GM23338 (cell line): ENCODE data around the gene GET3. TPM values are rescaled to one million over a fixed set of nuclear protein-coding genes. Genes with fewer than 3 reads are reported as not detected.

ENCODE experiments used
- ATAC-seq: fragments of 200-7000 bp; cut with Tn5 transposase; 3 replicates; pipeline ENCODE4 v1.9.1; 2020
- DNase-seq: peaks from one replicate; pipeline ENCODE4 v3.0.0-alpha.2; 2015; ENCODE audit warnings: low spot score
- H2AFZ ChIP-seq: fragments of 200-600 bp; sonication (generic); 2 replicates; pipeline ENCODE4 v1.8.0; 2016; ENCODE audit warnings: antibody characterized with exemption, mild to moderate bottlenecking, moderate library complexity
- H3F3A ChIP-seq: fragments of 200-600 bp; sonication (generic); replicated peaks from 2 replicates; pipeline ENCODE4 v1.8.0; 2017; ENCODE audit warnings: antibody characterized with exemption, mixed run types, low read depth
- H3K27ac ChIP-seq: fragments of 200-600 bp; sonication (generic); 2 replicates; pipeline ENCODE4 v1.6.1; 2016; ENCODE audit warnings: low read depth
- H3K27me3 ChIP-seq: fragments of 200-600 bp; sonication (generic); 2 replicates; pipeline ENCODE4 v1.8.0; 2016; ENCODE audit warnings: mild to moderate bottlenecking, mixed run types, moderate library complexity; ENCODE audit not compliant: insufficient read depth
- H3K36me3 ChIP-seq: fragments of 200-600 bp; sonication (generic); 2 replicates; pipeline ENCODE4 v1.8.0; 2016; ENCODE audit warnings: mild to moderate bottlenecking; ENCODE audit not compliant: insufficient read depth
- H3K4me1 ChIP-seq: fragments of 200-600 bp; sonication (generic); 2 replicates; pipeline ENCODE4 v1.8.0; 2016; ENCODE audit warnings: mild to moderate bottlenecking, moderate library complexity; ENCODE audit not compliant: insufficient read depth
- H3K4me2 ChIP-seq: fragments of 200-600 bp; sonication (generic); 2 replicates; pipeline ENCODE4 v1.7.1; 2017; ENCODE audit warnings: mixed run types
- H3K4me3 ChIP-seq: fragments of 200-600 bp; sonication (generic); 2 replicates; pipeline ENCODE4 v1.6.1; 2016; ENCODE audit warnings: mixed run types
- H3K79me2 ChIP-seq: fragments of 200-600 bp; sonication (generic); replicated peaks from 2 replicates; pipeline ENCODE4 v1.8.0; 2017; ENCODE audit warnings: mild to moderate bottlenecking; ENCODE audit not compliant: insufficient read depth
- H3K9me2 ChIP-seq: fragments of 200-600 bp; sonication (generic); 2 replicates; pipeline ENCODE4 v1.8.0; 2017; ENCODE audit not compliant: insufficient read depth
- H4K20me1 ChIP-seq: fragments of 200-600 bp; sonication (generic); replicated peaks from 2 replicates; pipeline ENCODE4 v1.8.0; 2017; ENCODE audit warnings: mild to moderate bottlenecking; ENCODE audit not compliant: insufficient read depth
- H3K27ac Mint-ChIP-seq: 2 replicates; pipeline ENCODE4 v1.8.0; 2020; ENCODE audit warnings: inconsistent platforms, mild to moderate bottlenecking, moderate library complexity, mixed read lengths
- H3K27me3 Mint-ChIP-seq: 3 replicates; pipeline ENCODE4 v1.8.0; 2022; ENCODE audit warnings: low read depth, mild to moderate bottlenecking, moderate library complexity, mixed read lengths, inconsistent platforms; ENCODE audit not compliant: insufficient read depth, poor library complexity
- H3K36me3 Mint-ChIP-seq: 3 replicates; pipeline ENCODE4 v1.8.0; 2021; ENCODE audit warnings: low read depth, mild to moderate bottlenecking, inconsistent platforms, moderate library complexity, mixed read lengths
- H3K4me1 Mint-ChIP-seq: 3 replicates; pipeline ENCODE4 v1.8.0; 2020; ENCODE audit warnings: mild to moderate bottlenecking, inconsistent platforms, mixed read lengths
- H3K4me3 Mint-ChIP-seq: 3 replicates; pipeline ENCODE4 v1.8.0; 2021; ENCODE audit warnings: moderate library complexity, mild to moderate bottlenecking, inconsistent platforms, mixed read lengths
- H3K9me3 Mint-ChIP-seq: 3 replicates; pipeline ENCODE4 v1.8.0; 2020; ENCODE audit warnings: moderate library complexity, mild to moderate bottlenecking, inconsistent platforms, mixed read lengths
- CREB1 ChIP-seq: fragments of 250-450 bp; sonication (Bioruptor Pico); IDR thresholded peaks from 2 replicates; pipeline ENCODE4 v1.5.0; 2020; ENCODE audit warnings: low read depth, mild to moderate bottlenecking, moderate library complexity
- CTCF ChIP-seq, 2 experiments: fragments of 200-600 bp in 1 of 2; sonication (generic) in 1 of 2; conservative IDR thresholded peaks; 2 replicates each; pipeline versions ENCODE4 v1.5.1 to v1.6.1; 2016 to 2017; ENCODE audit warnings: antibody characterized with exemption in 2 of 2, low read depth in 2 of 2, mild to moderate bottlenecking in 2 of 2, moderate library complexity in 1 of 2
- ETS1 ChIP-seq: IDR thresholded peaks from 2 replicates; pipeline ENCODE4 v1.6.1; 2016; ENCODE audit warnings: antibody characterized with exemption
- EZH2 ChIP-seq: fragments of 200-600 bp; sonication (generic); IDR thresholded peaks from one replicate; pipeline ENCODE4 v1.8.0; 2017; ENCODE audit warnings: antibody characterized with exemption, mild to moderate bottlenecking, low read depth; ENCODE audit not compliant: unreplicated experiment
- EZH2phosphoT487 ChIP-seq: fragments of 200-600 bp; sonication (generic); IDR thresholded peaks from one replicate; pipeline ENCODE4 v1.8.1; 2018; ENCODE audit warnings: antibody characterized with exemption; ENCODE audit not compliant: unreplicated experiment
- JUNB ChIP-seq: IDR thresholded peaks from one replicate; pipeline ENCODE4 v1.6.1; 2016; ENCODE audit warnings: antibody characterized with exemption; ENCODE audit not compliant: unreplicated experiment
- NANOG ChIP-seq: IDR thresholded peaks from 2 replicates; pipeline ENCODE4 v1.6.1; 2016; ENCODE audit warnings: antibody characterized with exemption, borderline replicate concordance
- POLR2AphosphoS5 ChIP-seq: IDR thresholded peaks from 2 replicates; pipeline ENCODE4 v1.6.1; 2016; ENCODE audit warnings: antibody characterized with exemption, low read depth
- STAT1 ChIP-seq: IDR thresholded peaks from one replicate; pipeline ENCODE4 v1.6.1; 2016; ENCODE audit warnings: antibody characterized with exemption; ENCODE audit not compliant: unreplicated experiment
- ZNF114 ChIP-seq: fragments of 250-450 bp; sonication (Bioruptor Pico); IDR thresholded peaks from 2 replicates; pipeline ENCODE4 v1.5.0; 2020; ENCODE audit warnings: mild to moderate bottlenecking, moderate library complexity
- ZNF331 ChIP-seq: fragments of 250-450 bp; sonication (Bioruptor Pico); IDR thresholded peaks from 2 replicates; pipeline ENCODE4 v1.5.0; 2020; ENCODE audit warnings: low read depth, mild to moderate bottlenecking, moderate library complexity
- ZNF462 ChIP-seq: fragments of 250-450 bp; sonication (Bioruptor Pico); IDR thresholded peaks from 2 replicates; pipeline ENCODE4 v1.5.0; 2020; ENCODE audit warnings: mild to moderate bottlenecking, moderate library complexity
- polyA plus RNA-seq: library from polyadenylated mRNA; unstranded; fragments of >200 nt; fragmentation: Nextera tagmentation; extraction: Ambion mirVana; gene quantifications from 2 replicates; pipeline ENCODE4 v1.2.1, GENCODE V29; 2016
- total RNA-seq: library from RNA; depleted of rRNA; stranded (reverse); fragments of >200 nt; shearing (Covaris generic); gene quantifications from 2 replicates; pipeline ENCODE4 v1.2.3, GENCODE V29; 2014
- TF ChIP-seq, protein P1 (sequence below): IDR thresholded peaks from one replicate; pipeline ENCODE4 v1.6.1; 2018; ENCODE audit warnings: antibody characterized with exemption; ENCODE audit not compliant: unreplicated experiment

Gene GET3
- total and polyA plus RNA-seq, 2 experiments from 2014 or later = 90.4 to 109 TPM

GRCh38 chr19:12767666-12768065 is 30.4 kb downstream of the GET3 start:
- DNase-seq (no peak), ATAC-seq (no peak)
- no peak overlapping the region for H3K27ac ChIP-seq
- H3K4me3 ChIP-seq = no peak overlapping the region
- Mint-ChIP-seq H3K9me3 (peaks cover 3% of the 10 kb centered on the region; the same call in 2 of the 3 replicates), H3K27ac (no peak overlapping the region), H3K4me3 (no peak overlapping the region), H3K4me1 (peaks cover 15% of the 10 kb centered on the region), H3K27me3 (peaks cover 28% of the 10 kb centered on the region), H3K36me3 (peaks cover 55% of the 10 kb centered on the region)
- no peak overlapping the region for H2AFZ ChIP-seq
- no peaks in the 10 kb centered on the region for H3K9me2 ChIP-seq
- 0 out of 2 replicates have a peak, but pooled peaks cover 9% of the 10 kb centered on the region for H3K36me3 ChIP-seq
- no peaks in the 10 kb centered on the region for H3K27me3 ChIP-seq
- peaks cover 9% of the 10 kb centered on the region; the same call in 1 of the 2 replicates for H3K4me1 ChIP-seq
- H3K79me2 ChIP-seq = 0 out of 2 replicates have a peak, but pooled peaks cover 3% of the 10 kb centered on the region
- peaks cover 27% of the 10 kb centered on the region for H3F3A ChIP-seq
- H3K4me2 ChIP-seq = no peak overlapping the region
- no peaks in the 10 kb centered on the region; the same call in 1 of the 2 replicates for H4K20me1 ChIP-seq
- TF ChIP-seq EZH2 (no peak), EZH2phosphoT487 (no peak), CTCF (conservative IDR thresholded peaks at IDR 0.05; ENCODE audit: low read depth in 2 of 2) (no peak), ZNF114 (CRISPR knock-in tag) (no peak), CREB1 (no peak), ETS1 (no peak), NANOG (no peak), JUNB (no peak), ZNF462 (CRISPR knock-in tag) (no peak), STAT1 (no peak), POLR2AphosphoS5 (no peak), ZNF331 (CRISPR knock-in tag) (no peak)
- TF ChIP-seq, protein P1, sequence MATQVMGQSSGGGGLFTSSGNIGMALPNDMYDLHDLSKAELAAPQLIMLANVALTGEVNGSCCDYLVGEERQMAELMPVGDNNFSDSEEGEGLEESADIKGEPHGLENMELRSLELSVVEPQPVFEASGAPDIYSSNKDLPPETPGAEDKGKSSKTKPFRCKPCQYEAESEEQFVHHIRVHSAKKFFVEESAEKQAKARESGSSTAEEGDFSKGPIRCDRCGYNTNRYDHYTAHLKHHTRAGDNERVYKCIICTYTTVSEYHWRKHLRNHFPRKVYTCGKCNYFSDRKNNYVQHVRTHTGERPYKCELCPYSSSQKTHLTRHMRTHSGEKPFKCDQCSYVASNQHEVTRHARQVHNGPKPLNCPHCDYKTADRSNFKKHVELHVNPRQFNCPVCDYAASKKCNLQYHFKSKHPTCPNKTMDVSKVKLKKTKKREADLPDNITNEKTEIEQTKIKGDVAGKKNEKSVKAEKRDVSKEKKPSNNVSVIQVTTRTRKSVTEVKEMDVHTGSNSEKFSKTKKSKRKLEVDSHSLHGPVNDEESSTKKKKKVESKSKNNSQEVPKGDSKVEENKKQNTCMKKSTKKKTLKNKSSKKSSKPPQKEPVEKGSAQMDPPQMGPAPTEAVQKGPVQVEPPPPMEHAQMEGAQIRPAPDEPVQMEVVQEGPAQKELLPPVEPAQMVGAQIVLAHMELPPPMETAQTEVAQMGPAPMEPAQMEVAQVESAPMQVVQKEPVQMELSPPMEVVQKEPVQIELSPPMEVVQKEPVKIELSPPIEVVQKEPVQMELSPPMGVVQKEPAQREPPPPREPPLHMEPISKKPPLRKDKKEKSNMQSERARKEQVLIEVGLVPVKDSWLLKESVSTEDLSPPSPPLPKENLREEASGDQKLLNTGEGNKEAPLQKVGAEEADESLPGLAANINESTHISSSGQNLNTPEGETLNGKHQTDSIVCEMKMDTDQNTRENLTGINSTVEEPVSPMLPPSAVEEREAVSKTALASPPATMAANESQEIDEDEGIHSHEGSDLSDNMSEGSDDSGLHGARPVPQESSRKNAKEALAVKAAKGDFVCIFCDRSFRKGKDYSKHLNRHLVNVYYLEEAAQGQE = no peak
